ENCODE results near the gene LCOR. TPM values are rescaled to one million over a fixed set of nuclear protein-coding genes. Genes with fewer than 3 reads are reported as not detected.

The LCOR gene
- total and polyA plus RNA-seq, 2 of the 4 experiments (the other 2 are of a cell fraction), result 3.7 to 36.9 TPM

GRCh38 chr10:96878057-96878456 lies 46.0 kb downstream of the LCOR start:
- BruUV-seq (replicated peaks), result no TSS peak
- dilution Hi-C loops (cut with HindIII; ENCODE audit: low sequenced_read_pairs, unreplicated experiment), result no loop called here
- Histone ChIP-seq H3K27ac (ENCODE audit: insufficient read depth, low read length) (no peak overlapping the region), H4K91ac (ENCODE audit: insufficient read depth, low read depth, low read length) (no peak overlapping the region), H2BK120ac (ENCODE audit: low read depth, low read length) (no peak overlapping the region), H3K79me1 (ENCODE audit: low read depth in 1 of 2, low read length in 2 of 2) (peaks cover 28 to 74% of the 10 kb centered on the region in 2 experiments), H3K9ac (ENCODE audit: low read depth, low read length) (no peak overlapping the region), H2AK9ac (replicated peaks; ENCODE audit: low read depth, low read length, poor library complexity) (no peak overlapping the region), H3K56ac (ENCODE audit: extremely low read depth, insufficient read depth, low read length) (no peak overlapping the region), H3K14ac (replicated peaks; ENCODE audit: low read depth, low read length) (no peak overlapping the region), H3K4me2 (ENCODE audit: low read depth, low read length) (no peak overlapping the region), H3K4ac (ENCODE audit: low read depth, low read length) (no peak overlapping the region), H2AK5ac (ENCODE audit: low read depth, low read length) (no peak overlapping the region), H3K9me1 (ENCODE audit: insufficient read depth, low read length) (peaks cover 9% of the 10 kb centered on the region), H4K5ac (ENCODE audit: low read depth, low read length) (no peak overlapping the region), H2BK20ac (ENCODE audit: low read depth, low read length) (no peak overlapping the region), H4K20me1 (ENCODE audit: insufficient read depth, low read length) (peaks cover 66% of the 10 kb centered on the region), H2BK15ac (ENCODE audit: low read depth, low read length) (no peak overlapping the region), H2BK5ac (ENCODE audit: low read depth, low read length, poor library complexity, severe bottlenecking) (no peak overlapping the region), H2AFZ (replicated peaks; ENCODE audit: low read length, poor library complexity) (no peak overlapping the region), H3K4me3 (ENCODE audit: insufficient read depth, low read depth, low read length) (no peak overlapping the region), H3K23ac (ENCODE audit: low read depth, low read length) (no peak overlapping the region), H4K8ac (ENCODE audit: low read depth in 2 of 2, low read length in 2 of 2) (no peak overlapping the region), H3K4me1 (ENCODE audit: control insufficient read depth, insufficient read depth, low read length) (no peaks in the 10 kb centered on the region), H3K18ac (ENCODE audit: low read depth, low read length) (no peak overlapping the region), H3K27me3 (ENCODE audit: control insufficient read depth, insufficient read depth, low read length) (no peaks in the 10 kb centered on the region), H3K36me3 (ENCODE audit: control insufficient read depth, insufficient read depth, low read length) (no peaks in the 10 kb centered on the region), H3K9me3 (ENCODE audit: control insufficient read depth, insufficient read depth, low read length) (no peaks in the 10 kb centered on the region)
- DNase-seq (no peak), ATAC-seq (ENCODE audit: low read depth) (no peak)
- intact Hi-C loops (cut with micrococcal nuclease), result no loop called here
- TF ChIP-seq MAFK (IDR thresholded peaks at IDR 0.05; ENCODE audit: low read depth, low read length) (no peak), NFE2L2 (IDR thresholded peaks at IDR 0.05; ENCODE audit: low read depth, low read length) (no peak), CHD1 (IDR thresholded peaks at IDR 0.05; ENCODE audit: low read depth, low read length) (no peak), RFX5 (IDR thresholded peaks at IDR 0.05; ENCODE audit: low read depth, low read length) (no peak), MXI1 (IDR thresholded peaks at IDR 0.05; ENCODE audit: borderline replicate concordance, low read depth, low read length) (no peak), CTCF (conservative IDR thresholded peaks at IDR 0.05; ENCODE audit: low read depth, low read length) (no peak), RAD21 (IDR thresholded peaks at IDR 0.05; ENCODE audit: low read length) (no peak), FOS (IDR thresholded peaks at IDR 0.05; ENCODE audit: low read depth, low read length) (no peak), CEBPB (IDR thresholded peaks at IDR 0.05; ENCODE audit: low read depth, low read length) (no peak), USF2 (IDR thresholded peaks at IDR 0.05; ENCODE audit: low read depth, low read length) (no peak), RCOR1 (IDR thresholded peaks at IDR 0.05; ENCODE audit: insufficient replicate concordance, low read length) (no peak), SMC3 (IDR thresholded peaks at IDR 0.05; ENCODE audit: low read depth, low read length) (no peak), BHLHE40 (IDR thresholded peaks at IDR 0.05; ENCODE audit: low read depth, low read length) (no peak), MAZ (IDR thresholded peaks at IDR 0.05; ENCODE audit: borderline replicate concordance, low read depth, low read length) (no peak), ELK1 (IDR thresholded peaks at IDR 0.05; ENCODE audit: borderline replicate concordance, low read depth, low read length) (no peak)
- ChIA-PET CTCF (no interaction called here), POLR2A (ENCODE audit: unreplicated experiment) (no interaction called here)
- in situ Hi-C loops (cut with MboI; ENCODE audit: low sequenced_read_pairs), result no loop called here
- no CpG with 5 or more reads among the region's 3 CpGs for WGBS, 2 experiments (ENCODE audit: extremely low coverage in 2 of 2, insufficient read length in 1 of 2)

All from IMR-90 (cell line).